Measurements from ENCODE around the gene ADGRB2.

ADGRB2 gene

DNA sequence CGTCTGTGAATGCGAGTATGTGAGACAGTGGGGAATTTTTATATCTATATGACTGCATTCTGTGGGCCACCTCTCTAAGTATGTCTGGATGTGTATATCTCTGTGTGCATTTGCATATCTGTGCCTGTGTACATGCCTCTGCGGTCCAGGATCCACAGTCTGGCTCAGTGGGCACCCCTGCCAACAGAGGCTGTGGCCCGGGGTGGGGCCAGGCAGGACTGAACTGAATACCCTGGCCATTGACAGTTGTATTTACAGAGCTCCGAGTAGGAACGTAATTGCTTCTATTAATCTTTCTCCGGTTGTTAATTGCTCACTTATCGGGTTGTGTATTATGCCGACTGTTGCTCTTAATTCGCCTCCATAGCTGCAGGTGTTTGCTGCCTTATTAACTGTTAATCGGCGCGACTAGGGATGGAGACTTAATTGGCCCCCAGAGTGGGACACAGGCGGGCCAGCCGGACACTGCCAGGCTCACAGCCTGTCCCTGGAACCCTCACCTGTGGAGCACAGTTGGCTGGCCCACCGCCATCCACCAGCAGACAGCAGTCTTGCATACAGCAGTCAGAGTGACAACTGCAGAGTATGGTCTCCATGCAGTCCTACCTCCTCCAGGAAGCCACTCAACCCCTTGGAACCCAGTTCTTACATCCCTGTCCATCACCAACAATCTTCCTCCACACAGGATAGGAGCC is 22.4 kb upstream of the ADGRB2 start:
- CTCF ChIA-PET = interaction anchor here (1.3 to 4.6 kb wide), 3 partner anchors 108 to 222 kb away, joined by 3 to 40 read pairs (median 4); no protein-coding TSS in a partner anchor
- no peak overlapping the region for H3K4me3 ChIP-seq (ENCODE audit: low read depth, low read length)
- POLR2A ChIA-PET = no interaction called here
- DNase-seq (ENCODE audit: low read depth, low spot score) = no peak
- TF ChIP-seq, protein P1, sequence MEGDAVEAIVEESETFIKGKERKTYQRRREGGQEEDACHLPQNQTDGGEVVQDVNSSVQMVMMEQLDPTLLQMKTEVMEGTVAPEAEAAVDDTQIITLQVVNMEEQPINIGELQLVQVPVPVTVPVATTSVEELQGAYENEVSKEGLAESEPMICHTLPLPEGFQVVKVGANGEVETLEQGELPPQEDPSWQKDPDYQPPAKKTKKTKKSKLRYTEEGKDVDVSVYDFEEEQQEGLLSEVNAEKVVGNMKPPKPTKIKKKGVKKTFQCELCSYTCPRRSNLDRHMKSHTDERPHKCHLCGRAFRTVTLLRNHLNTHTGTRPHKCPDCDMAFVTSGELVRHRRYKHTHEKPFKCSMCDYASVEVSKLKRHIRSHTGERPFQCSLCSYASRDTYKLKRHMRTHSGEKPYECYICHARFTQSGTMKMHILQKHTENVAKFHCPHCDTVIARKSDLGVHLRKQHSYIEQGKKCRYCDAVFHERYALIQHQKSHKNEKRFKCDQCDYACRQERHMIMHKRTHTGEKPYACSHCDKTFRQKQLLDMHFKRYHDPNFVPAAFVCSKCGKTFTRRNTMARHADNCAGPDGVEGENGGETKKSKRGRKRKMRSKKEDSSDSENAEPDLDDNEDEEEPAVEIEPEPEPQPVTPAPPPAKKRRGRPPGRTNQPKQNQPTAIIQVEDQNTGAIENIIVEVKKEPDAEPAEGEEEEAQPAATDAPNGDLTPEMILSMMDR (IDR thresholded peaks at IDR 0.05; ENCODE audit: insufficient read depth, low read length, missing control alignments) = no peak

DNA sequence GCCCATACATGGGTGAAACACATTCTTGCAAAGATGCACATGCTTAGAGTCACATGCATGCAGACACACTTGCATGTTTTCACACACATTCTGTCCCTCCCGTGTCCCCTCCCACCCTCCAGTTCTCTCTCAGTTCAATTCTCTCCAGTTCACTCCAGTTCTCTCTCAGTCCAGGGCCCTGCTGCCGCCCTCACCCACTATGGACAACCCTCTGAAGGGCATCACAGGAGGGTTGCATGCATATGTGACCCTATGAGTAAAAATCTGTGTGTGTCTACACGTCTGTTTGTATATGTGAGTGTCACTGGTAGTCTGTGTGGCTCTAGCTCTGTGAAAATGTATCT is 21.8 kb upstream of the ADGRB2 start:
- no peak for DNase-seq (ENCODE audit: low read depth, low spot score)
- CTCF ChIA-PET = interaction anchor here (1.3 to 1.4 kb wide), 2 partner anchors 108 to 122 kb away, joined by 3 to 4 read pairs; no protein-coding TSS in a partner anchor
- POLR2A ChIA-PET = no interaction called here
- TF ChIP-seq, protein P1 (IDR thresholded peaks at IDR 0.05; ENCODE audit: insufficient read depth, low read length, missing control alignments) = no peak
- no peak overlapping the region for H3K4me3 ChIP-seq (ENCODE audit: low read depth, low read length)

DNA sequence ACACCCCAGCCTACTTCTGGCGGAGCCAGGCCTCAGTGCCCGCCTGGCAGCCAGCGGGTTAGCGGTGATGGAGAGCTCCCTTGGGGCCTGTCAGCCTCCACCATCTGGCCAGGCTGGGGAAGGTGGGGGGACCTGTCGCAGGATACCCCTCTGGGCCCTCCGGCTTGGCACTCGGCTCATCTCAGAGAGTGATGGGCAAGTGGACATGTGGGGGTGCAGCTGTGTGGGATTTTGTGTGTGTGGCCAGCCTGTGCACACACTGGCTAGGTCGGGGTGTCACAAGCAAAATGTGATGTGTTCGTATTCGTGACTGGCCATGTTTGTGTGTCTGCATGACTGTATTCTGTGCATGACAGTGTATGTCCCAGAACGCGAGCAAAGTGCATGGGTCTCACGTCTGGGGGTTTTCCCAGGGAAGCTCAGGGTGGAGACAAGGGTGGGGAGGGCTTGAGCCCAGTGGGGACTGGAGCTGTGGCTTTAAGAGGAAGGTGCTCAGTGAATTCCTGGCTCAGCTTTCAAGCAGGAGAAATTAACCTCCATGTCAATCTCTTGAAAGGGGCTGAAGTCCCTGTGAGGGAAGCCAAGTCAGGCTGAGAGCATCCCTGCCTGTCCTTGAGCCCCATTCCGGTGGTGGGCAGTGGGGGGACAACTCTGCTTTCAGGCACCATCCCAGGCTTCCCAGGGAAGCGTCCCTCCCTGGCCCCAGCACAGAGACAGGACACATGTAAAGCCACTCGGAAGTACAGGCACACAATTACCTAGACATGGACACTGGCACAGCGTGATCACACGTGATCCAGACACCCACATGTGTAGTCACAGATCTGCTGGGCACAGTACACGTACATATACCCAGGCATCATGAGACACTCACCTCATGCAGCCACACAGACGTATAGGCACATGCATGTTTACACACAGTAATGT is 21.1 kb upstream of the ADGRB2 start:
- ChIA-PET POLR2A (no interaction called here), CTCF (interaction anchor here (0.9 to 2.0 kb wide), 2 partner anchors 178 to 222 kb away, joined by 3 to 8 read pairs; no protein-coding TSS in a partner anchor)
- DNase-seq (ENCODE audit: low read depth, low spot score) = no peak
- TF ChIP-seq, protein P1 (IDR thresholded peaks at IDR 0.05; ENCODE audit: insufficient read depth, low read length, missing control alignments) = no peak
- H3K4me3 ChIP-seq (ENCODE audit: low read depth, low read length) = no peak overlapping the region

DNA sequence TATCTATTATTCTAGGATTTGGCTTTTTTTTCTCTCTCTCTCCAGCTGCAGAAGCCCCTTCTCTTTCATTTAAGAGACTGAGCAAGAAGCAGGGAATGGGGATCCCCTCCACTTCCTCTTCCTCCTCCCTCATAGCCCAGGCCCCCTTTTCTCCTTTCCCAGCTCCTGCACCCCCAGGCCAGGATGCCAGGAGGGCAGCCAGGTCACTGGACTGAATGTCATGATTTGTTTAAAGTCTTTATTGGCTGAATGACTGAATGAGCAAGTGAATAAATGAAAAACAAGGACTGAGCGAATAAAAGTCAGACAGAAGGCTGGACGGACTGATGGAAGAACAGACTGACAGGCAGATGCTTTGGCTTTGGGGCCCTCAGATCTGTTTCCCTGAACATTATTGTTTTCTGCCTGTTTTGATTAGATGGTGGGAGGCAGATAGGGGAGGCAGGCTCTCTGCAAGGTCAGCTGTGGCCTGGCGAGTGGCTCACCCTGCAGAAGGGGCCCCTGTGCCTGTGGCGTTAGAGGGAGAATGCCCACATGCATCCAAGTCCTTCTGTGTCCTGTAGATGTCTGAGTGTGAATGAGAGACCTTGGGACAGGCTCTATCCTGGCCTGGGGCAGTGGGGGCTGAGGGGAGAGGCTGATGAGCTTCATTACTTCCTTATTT is 20.3 kb upstream of the ADGRB2 start:
- DNase-seq (ENCODE audit: low read depth, low spot score) = no peak
- H3K4me3 ChIP-seq (ENCODE audit: low read depth, low read length) = no peak overlapping the region
- POLR2A ChIA-PET = no interaction called here
- CTCF ChIA-PET = interaction anchor here (1.1 to 2.0 kb wide), 3 partner anchors 20 to 179 kb away, joined by 3 to 8 read pairs (median 4); partner anchors contain the start of gene ADGRB2
- TF ChIP-seq, protein P1 (IDR thresholded peaks at IDR 0.05; ENCODE audit: insufficient read depth, low read length, missing control alignments) = no peak

DNA sequence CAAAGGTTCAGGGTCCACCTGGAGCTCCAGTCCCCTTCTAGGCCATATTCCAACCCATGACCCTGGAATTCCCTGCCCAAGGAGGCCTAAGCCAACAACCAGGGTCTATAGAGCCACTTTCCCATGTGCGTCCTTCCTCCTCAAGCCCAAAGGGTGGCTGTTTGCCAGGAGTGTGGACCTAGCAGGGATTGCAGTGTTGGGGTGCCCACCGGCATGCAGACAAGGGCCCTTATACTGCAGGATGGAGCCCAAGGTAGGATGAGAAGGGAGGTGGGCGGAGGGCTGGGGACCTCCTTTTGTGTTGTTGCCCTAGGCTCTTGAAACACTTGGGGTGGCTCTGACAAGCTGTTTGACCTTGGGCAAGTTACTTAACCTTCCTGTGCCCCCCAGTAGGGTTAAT is 19.7 kb upstream of the ADGRB2 start:
- no peak overlapping the region for H3K4me3 ChIP-seq (ENCODE audit: low read depth, low read length)
- no peak for DNase-seq (ENCODE audit: low read depth, low spot score)
- ChIA-PET POLR2A (no interaction called here), CTCF (interaction anchor here (1.1 to 2.0 kb wide), 4 partner anchors 8 to 180 kb away, joined by 3 to 8 read pairs (median 4); partner anchors contain the start of gene ADGRB2)
- TF ChIP-seq, protein P1 (IDR thresholded peaks at IDR 0.05; ENCODE audit: insufficient read depth, low read length, missing control alignments) = no peak
